NCI-H446 (cell line): ENCODE data around the gene SLC25A45.
"Not testable (repeated sequence)": the region's sequence is repeated elsewhere in the genome, so short reads cannot be mapped to it uniquely, and the experiment has no call there.

Experiments
- DNase-seq, 2 experiments: peaks; one replicate each; lab custom pipeline; 2025; lab: John Stamatoyannopoulos, UW

Gene SLC25A45

GRCh38 chr11:65421794-65422632, 39.6 kb upstream of the SLC25A45 start:
- DNase-seq: no peak

GRCh38 chr11:65420979-65421793, 38.7 kb upstream of the SLC25A45 start:
- peak; percentile 91 to 95 for DNase-seq

- no peak for DNase-seq
These were observed 38.1 kb upstream of the SLC25A45 start for GRCh38 chr11:65420506-65420905.

- peak; percentile 66 to 76 for DNase-seq
These were observed 37.5 kb upstream of the SLC25A45 start for GRCh38 chr11:65419772-65420481.

GRCh38 chr11:65419460-65419771, 37.0 kb upstream of the SLC25A45 start:
- DNase-seq: no peak

- DNase-seq: peak; percentile 94 to 96
These were observed 36.4 kb upstream of the SLC25A45 start for GRCh38 chr11:65418681-65419459.

GRCh38 chr11:65418431-65418680, 35.9 kb upstream of the SLC25A45 start:
- no peak for DNase-seq

- peak in 1 of 2 experiments; percentile 29 for DNase-seq
These were observed 35.4 kb upstream of the SLC25A45 start for GRCh38 chr11:65417702-65418430.

GRCh38 chr11:65416841-65417701, 34.6 kb upstream of the SLC25A45 start:
- peak in 1 of 2 experiments; percentile 29 for DNase-seq

- peak; percentile 85 to 89 for DNase-seq
These were observed 33.9 kb upstream of the SLC25A45 start for GRCh38 chr11:65416341-65416824.

- no peak for DNase-seq
These were observed 33.3 kb upstream of the SLC25A45 start for GRCh38 chr11:65415499-65416340.

GRCh38 chr11:65414776-65415498, 32.5 kb upstream of the SLC25A45 start:
- no peak for DNase-seq

- not testable (repeated sequence) for DNase-seq
These were observed 30.7 kb upstream of the SLC25A45 start for GRCh38 chr11:65413077-65413664.

GRCh38 chr11:65412271-65413076, 30.0 kb upstream of the SLC25A45 start:
- DNase-seq: no peak

GRCh38 chr11:65411681-65412070, 29.2 kb upstream of the SLC25A45 start:
- no peak for DNase-seq

GRCh38 chr11:65410936-65411680, 28.7 kb upstream of the SLC25A45 start:
- no peak for DNase-seq
